Measurements from ENCODE around the gene TRIM31.
A peak's percentile ranks its signal among the peaks of the same experiment; 100 is the strongest.

Gene TRIM31

DNA sequence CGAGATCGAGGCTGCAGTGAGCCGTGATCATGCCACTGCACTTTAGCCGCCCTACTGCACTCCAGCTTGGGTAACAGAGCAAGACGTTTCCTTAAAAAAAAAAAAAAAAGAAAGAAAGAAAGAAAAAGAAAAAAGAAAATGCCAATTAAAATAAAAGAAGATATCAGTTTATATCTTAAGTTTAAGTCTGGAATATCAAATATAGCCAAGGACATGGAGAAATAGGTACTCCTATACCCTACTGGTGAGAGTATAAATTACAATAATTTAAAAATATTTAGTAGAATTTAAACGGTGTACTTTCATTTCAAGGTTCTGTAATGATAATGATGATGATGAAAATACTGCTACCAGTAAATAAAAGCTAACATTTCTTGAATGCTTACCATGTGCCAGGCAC is 3.8 kb upstream of the TRIM31 start:
- DNase-seq (ENCODE audit: low read depth in 2 of 2): no peak

DNA sequence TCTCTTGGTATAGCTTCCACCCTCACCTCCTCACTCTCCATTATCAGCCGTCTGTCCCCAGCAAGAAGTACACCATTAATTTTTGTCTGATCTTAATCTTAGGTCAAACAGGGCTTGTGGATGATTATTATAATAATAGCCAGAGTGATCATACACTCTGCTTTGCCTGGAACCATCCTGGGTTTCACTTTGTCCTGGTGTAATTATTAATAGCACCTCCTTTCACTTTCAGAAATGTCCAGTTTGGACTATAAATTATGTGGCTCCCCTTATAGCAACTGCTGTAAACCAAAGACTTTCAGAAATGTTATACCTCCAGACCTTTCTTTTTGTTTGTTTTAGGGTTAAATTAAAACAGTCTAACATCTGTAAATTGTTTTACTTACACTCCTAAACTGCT is 951 bp upstream of the TRIM31 start:
- DNase-seq (ENCODE audit: low read depth in 2 of 2): no peak

DNA sequence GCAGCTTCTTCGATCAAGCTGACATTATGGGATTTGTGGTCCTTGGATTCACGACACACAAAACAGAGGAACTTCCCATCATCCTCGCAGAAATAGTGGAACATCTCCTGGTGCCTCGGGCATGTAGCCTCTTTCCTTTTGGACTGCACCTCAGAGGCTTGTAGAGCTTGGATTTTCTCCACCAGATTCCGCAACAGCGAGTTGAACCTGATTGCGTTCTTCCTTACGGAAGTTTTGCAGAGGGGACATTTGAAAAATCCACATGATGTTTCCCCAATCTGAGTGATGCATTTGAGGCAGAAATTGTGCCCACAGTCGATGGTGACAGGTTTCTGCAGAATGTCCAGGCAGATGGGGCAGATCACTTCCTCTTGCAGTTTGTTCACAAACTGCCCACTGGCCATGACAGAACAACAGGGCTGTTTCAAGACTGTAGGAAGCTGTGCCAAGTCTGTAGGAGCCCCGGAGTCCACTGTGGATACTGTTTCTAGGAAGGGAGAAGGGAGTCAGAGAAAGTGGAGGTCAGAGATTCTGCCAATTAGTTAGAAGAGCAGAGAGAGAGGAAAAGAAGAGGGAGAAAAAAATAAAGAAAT is 392 bp downstream of the TRIM31 start:
- no peak for DNase-seq (ENCODE audit: low read depth in 2 of 2)

DNA sequence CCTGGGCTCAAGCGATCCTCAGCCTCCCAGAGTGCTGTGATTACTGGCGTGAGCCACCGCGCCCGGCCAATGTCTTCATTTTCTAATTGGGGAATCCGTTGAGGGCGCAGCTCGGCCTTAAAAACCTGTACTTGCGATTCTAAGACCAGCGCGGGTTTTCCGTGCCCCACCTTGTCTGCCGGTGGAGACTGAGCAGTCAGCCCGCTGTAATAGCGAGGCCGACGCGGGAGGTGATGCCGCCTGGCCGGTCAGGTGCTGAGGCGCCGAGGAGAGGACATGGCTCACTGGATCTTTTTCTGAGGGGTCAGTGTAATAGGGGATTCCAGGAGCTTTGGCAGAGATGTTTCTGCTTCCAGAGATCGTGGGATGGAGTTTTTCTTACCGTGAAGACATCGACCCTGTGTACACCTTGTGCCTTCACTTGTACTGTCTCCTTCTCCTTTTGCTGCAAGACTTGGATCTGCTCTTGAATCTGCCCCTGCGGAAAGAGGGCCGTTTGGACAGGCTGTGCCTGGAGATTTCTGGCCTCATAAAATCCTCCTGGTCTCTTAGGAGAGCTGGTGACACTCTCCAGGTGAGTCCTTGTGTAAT is 1.5 kb downstream of the TRIM31 start:
- DNase-seq (ENCODE audit: low read depth in 2 of 2): no peak

DNA sequence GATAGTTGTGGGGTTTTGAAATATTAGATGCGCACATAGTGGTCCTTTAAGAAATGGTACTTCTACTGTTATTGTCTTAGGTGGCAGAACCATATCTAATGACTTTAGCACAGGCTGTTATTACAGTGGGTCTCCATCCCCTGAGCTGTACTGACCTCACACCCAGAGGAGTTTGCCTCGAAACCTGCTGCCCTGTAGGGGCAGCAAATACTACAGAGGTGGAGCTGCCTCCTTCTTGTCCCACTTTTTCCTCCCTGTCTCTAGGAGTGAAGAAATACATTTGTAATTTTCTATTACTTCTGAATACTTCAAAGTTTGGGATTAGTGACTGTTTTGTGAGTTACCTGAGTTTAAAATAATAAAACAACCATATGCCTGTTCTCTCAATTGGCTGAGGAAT is 8.2 kb downstream of the TRIM31 start:
- no peak for DNase-seq (ENCODE audit: low read depth in 2 of 2)

DNA sequence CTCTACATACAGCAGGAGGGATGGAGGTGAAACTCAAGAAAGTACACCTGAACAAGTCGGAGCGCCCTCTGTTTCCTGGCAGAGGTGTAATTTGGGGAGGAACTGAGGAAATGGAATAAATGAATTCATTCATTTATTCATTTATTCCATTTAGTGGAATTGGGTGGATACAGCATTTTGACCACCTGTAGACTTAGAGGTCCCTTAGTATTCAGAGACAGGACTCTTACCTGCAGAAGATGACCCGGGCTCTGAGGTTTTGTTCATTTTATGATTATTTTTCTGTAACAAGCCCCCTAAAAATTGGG is 9.1 kb downstream of the TRIM31 start:
- DNase-seq (ENCODE audit: low read depth in 2 of 2): no peak

DNA sequence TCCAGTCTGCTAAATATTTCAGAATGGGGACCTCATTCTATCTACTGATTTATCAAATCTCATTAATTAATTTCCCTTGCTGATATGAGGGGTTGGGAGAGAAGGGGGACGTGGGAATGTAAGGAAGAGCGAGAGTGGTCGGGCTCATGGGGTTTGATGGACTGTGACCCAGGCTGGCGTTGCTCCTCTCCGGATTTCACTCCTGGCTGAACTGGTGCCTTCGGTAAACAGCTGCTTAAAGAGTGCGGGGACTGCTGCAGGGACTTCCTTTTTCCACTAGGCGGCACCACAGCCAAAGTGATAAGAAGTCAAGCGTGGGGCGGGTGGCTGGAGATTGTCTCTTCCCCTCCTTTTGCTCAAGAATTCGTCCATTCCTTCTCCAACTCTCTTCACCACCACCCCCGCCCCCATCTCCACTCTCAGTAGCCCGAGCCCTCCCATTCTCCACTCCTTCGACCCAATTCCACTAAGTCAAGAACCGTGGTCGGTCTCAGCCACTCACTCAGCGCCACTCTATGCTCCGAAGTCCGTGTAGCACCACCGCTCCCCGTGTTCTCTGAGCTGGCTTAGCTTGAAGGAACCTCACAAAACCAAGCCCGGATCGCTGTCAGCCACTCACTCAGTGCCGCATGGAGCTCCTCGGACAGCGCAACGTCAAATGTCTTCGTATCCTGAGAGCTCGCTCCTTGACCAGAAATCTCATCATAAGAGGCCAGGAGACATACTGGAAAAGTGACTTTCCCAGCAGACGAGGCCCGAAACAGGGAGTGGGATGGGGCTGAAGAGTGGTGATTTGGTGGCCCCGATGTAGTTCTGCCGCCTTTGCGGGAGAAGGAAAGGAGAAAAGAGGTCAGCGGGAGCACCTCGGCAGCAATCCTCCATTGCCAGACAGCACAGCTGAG is 9.7 kb downstream of the TRIM31 start:
- peak; percentile 58 to 64 for DNase-seq (ENCODE audit: low read depth in 2 of 2)

DNA sequence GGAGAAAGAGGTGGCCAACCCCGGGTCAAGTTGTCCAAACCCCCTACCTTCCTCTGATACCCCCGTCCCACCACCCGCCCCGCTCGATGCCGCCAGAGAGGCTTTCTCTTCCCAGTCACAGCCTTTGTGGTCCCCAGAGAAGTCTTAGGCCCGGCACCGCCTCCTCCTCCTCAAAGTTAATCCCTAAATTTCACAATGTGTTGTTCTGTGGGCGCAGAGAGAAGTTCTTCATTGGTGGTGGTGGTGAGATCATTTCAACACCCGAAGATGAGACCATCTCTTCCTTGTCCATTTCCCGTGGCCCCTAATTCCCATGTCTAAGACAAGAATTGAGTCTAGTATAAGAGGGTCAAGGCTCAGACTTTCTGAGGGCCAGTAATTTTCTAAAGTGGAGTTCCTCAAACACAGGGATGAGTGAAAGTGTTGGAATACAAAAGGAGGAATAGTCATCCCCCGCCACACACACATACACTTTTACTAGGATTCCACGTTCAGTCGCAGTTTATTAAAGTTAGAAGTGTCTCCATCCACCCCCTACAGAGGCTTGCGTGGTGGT is 10.4 kb downstream of the TRIM31 start:
- DNase-seq (ENCODE audit: low read depth in 2 of 2): no peak

DNA sequence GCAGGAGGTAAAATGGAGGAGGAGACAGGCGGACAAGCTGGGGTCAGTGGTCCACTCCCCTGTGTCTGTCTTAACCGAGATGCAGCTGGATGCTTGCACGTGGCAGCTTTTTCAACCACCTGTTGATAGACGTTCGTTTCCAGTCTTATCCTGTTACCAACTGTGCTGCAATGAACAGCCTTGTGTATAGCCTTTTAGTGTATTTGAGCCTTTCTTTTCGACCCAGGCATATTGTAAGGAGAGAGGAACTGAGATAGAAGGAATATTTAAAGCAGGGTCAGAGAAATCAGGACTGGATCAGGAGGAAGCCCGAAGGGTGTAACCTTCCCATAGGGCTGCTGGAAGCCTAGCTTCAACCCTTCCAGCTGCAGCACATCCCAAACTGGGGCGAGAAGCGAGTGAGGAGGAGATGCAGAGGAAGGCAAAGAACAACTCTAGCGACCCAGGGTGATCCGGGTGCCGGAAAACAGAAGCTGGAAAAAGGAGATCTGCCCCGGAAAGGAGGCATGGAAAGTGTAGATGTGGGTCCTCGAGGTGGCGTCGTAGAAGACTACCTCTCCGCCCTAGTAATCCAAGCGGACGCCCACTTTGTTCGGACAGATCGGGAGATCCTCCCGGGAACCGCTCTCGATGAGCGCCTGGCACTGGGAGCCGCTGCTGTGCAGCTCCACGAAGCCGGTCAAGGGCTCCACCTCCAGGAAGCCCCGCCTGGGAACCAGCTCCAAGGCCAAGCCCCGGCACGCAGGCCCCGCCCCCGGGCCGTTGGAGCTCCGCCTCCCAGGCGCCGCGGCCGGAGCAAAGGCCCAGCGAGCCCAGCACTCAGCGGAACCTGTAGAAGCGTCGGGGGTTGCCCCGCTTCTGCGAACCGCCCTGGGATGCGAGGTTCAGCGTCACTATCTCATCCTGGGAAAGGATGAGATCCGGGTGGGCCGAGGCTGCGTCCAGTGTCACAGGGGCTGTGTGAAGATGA is 11.2 kb downstream of the TRIM31 start:
- peak; percentile 29 to 43 for DNase-seq (ENCODE audit: low read depth in 2 of 2)

DNA sequence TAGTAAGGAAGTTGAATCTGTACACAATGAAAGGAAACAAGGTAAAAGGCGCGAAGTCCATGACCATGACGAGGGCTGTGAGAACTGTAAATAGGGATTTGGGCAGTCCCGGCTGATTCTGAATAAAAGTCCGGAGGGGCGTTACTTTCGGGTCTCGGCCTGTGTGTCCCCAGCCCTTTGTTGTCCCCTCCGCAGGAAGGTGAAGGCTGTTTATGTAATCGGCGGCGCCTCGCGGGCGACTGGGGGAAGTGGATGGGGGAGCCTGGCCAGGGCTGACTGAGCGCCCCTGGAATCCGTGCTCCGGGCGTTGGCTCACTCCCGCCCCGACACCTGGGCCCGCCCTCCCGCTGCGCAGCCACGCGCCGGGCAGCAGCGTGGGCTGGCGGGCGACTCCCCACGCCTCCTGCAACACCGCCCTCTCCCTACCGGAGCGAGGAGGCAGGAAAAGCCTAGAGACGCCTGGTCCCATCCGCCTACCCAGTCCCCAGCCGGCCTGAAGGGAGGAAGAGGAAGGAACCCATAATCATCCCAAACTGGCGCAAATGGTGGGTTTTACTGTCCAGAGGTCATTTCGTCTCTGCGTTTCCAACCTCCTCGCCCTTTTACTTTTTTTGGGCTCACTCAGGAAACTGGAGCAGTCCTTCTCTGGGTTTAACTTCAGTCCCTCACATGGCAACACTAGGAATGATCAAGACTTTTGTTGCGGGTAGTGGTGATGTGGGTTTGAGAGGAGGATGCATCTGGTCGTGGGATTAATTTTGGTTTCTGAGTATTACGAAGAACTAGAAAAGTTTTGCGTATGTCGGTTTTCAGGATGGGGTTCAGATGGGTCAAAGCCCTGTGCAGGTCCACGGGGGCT is 12.1 kb downstream of the TRIM31 start:
- no peak for DNase-seq (ENCODE audit: low read depth in 2 of 2)

DNA sequence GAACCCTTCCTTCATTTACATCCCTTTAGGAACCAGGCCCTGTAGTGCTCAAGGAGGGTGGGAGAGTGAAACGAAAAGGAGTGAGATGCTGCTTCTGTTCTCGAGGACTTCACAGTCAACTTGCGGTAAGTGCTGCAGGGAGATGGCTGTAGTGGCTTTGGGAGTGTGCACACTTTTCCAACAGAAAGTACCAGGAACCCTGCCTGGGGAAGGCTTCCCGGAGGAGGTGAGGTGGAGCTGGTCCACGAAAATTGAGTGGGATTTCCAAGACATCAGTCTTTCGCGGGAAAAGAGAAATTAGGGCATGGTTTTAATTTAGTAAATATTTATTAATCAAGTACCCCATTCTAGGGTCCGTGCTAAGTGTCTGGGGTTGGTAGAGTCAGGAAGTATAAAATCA is 12.7 kb downstream of the TRIM31 start:
- DNase-seq (ENCODE audit: low read depth in 2 of 2): no peak

DNA sequence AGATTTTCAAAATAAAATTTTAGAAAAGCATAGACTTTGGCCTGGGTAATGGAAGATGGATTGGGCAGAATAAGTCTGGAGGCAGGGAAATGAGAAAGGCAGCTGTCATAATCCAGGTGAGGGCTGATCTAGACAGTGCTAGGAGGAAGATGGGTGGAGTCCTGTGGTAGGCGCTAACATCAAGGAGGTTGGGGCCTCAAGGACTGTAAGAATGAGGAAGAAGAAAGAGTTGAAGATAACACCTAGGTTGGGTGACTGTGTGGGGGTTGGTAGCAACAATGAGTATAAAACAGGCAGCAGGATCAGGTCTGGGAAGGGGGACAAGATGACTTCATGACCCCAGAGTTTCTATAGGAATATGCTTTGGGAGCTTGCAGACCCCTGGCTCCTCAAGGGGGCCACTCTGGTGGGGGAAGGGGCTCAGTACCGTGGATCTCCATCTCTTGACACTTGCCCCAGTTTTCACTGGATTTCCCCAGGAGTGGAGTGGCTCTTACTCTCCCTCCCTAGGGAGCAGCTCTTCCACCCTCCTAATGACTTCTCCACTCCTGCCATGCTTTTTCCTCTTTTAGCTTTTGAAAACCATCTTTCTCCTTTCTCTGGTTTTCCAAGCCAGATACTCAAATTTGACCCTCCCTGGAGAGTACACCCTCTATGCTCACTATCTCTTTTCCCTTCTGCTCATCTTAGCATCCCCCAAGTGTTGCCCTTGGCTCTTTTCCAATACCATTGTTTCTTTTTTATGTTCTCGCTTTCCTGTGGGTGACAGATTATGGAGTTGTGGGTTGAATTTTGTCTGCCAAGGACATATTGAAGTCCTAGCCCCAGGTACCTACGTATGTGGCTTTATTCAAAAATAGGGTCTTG is 14.8 kb downstream of the TRIM31 start:
- no peak for DNase-seq (ENCODE audit: low read depth in 2 of 2)

DNA sequence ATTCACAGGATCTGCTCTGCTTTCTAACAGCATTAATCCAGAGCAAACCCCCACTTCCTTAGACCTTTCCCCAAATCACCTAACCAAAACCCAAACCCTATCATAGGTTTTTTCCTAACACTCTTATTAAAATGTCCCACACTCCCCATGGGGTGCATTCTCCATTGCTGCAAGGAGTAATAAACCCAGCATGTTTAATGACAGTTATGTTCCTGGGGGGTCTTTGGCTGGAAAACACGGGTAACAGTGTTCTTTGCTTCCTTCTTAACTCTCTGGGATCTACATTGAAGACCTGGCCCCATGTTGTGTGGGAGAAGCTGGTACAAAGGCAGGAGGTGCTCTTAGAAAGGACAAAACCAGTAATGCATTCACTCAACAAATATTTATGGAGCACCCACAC is 16.1 kb downstream of the TRIM31 start:
- no peak for DNase-seq (ENCODE audit: low read depth in 2 of 2)

DNA sequence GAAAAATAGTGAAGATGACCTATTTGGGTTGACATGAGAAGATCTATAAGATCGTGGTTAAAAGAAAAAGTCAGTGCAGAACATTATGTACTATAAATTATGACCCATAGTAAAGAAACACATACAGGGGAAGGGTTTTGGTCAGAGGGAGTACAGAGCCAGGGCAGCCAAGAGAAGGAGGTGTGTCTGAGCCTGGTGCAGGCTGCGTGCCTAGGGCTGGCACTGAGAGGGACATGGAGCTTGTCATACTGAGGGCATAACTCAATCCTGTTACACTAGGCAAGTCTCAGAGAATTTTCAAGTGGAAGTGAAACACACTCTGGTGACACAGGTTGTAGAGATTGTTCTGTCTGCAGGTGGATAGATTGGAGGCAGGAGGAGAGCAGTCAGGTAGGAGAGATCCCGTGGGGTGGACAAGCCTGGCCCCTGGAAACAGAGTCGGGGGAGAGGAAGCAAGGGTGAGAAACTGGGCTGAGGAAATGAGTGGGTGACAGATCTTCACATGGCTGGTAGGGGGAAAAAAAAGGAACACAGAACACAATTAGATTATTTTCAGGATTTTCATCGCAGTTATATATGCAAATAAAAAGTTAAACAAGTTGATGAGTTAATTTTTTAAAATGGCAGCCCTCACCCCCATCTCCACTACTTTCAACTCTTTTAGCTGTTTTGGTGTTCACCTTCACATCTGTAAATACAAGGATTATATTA is 18.8 kb downstream of the TRIM31 start:
- DNase-seq (ENCODE audit: low read depth in 2 of 2): no peak

DNA sequence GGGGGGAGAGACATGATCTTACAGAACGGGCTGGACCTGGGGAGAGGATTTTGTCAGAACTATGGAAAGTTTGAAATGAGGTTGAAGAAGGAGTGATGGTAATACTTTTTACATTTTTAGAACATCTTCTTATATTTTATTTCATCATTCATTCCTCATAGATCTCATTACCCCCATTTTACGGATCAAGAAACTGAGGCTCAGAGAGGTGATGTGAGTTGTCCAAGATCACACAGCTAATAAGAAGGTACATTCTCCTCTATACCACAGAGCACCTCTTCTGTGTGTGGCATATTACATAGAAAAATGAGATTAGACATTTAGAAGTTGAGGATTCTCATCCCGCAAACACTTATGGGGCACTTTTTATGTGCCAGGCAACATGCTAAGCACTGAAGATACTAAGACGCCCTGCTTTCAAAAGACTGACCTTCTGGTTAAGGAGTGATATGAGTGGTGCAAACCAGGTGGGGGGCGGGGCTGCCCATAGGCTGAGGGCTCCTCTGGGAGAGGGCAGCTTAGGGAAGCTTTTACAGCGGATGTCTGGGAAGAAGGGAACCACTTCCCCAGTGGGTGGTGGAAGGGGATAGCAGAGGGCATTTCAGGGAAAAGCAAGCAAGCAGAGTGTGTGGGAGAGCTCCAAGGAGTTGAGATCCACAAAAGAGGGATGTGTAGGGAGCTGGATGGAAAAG is 19.9 kb downstream of the TRIM31 start:
- no peak for DNase-seq (ENCODE audit: low read depth in 2 of 2)

DNA sequence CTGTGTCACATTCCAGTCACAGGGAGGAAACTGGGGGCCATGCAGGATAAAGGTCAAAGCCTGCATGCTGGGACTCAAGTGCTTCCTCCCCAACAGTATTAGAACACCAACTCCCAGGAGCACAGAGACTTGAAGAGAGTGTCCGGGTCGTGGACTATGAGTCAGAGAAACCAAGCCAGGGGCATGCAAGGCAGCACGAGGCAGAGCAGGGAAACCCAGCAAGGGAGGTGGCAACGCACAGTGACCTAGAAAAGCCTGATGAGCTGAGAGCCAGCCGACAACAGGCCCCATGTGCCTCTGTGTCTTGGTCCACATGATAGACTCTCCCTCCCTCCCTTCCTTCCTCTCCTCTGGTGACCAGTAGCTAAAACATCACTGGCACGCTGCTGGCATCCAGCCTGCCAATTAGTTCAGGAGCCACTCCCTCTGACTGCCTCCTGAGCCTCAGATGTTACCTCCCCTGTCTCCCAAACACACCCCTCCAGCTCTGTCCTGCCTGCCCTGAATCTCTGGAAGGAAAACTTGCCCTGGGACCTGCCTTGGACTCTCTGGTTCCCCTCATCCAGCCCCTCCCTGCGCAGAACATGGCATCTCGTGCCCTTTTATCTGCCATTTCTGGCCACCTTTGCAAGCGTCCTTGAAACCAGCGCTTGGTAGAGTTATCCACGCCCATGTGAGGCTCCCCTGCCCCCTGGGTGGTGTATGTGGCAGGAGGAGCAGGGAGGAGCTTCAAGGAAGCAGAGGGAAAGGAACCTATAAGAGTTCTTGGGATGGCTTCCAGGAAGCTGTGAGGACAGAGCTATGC is 21.1 kb downstream of the TRIM31 start:
- no peak for DNase-seq (ENCODE audit: low read depth in 2 of 2)

DNA sequence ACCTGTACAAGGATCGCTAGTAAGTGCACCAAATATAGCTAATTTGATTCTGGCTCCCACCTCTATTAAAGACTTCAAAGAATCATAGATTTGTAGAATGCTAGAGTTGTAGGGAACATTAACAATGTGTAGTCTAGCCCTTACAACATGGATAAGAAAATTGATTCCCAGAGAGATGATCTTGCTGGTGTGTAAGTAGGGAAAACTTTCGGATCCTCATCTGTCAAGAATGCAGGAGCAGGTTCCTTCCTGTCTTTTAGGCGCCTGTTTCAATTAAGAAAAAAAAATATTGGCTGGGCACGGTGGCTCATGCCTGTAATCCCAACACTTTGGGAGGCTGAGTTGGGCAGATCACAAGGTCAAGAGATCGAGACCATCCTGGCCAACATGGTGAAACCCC is 25.0 kb downstream of the TRIM31 start:
- no peak for DNase-seq (ENCODE audit: low read depth in 2 of 2)

DNA sequence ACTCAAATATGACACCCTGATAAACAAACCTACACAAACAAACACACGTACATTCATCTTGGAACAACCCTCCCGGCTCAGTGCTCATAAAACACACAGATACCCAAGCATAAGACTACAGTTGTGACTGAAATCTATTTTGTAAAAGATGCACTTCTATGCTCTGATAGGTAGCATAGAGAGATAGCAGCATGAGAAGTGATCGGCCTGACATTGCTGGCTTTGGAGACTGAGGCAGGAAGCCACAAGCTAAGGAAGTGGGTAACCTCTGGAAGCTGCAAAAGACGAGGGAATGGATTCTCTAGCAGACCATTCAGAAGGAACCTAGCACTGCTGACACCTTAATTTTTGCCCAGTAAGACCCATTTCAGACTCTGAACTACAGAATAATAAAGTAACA is 35.7 kb downstream of the TRIM31 start:
- no peak for DNase-seq (ENCODE audit: low read depth in 2 of 2)
